Activated T-cell treated with anti-CD3 and anti-CD28 coated beads, Interleukin-2, amount 50 U/mL, for 1 hour (primary cell): ENCODE results near the gene QRFP.
"Not testable (repeated sequence)": the region's sequence is repeated elsewhere in the genome, so short reads cannot be mapped to it uniquely, and the experiment has no call there.

Experiments used
- DNase-seq: peaks from one replicate; pipeline ENCODE4 v3.0.0-alpha.2; 2020

QRFP gene

GRCh38 chr9:130919559-130920145 is 23.0 kb upstream of the QRFP start:
- no peak for DNase-seq

- DNase-seq = no peak
These were observed 22.4 kb upstream of the QRFP start for GRCh38 chr9:130918826-130919558.

DNA sequence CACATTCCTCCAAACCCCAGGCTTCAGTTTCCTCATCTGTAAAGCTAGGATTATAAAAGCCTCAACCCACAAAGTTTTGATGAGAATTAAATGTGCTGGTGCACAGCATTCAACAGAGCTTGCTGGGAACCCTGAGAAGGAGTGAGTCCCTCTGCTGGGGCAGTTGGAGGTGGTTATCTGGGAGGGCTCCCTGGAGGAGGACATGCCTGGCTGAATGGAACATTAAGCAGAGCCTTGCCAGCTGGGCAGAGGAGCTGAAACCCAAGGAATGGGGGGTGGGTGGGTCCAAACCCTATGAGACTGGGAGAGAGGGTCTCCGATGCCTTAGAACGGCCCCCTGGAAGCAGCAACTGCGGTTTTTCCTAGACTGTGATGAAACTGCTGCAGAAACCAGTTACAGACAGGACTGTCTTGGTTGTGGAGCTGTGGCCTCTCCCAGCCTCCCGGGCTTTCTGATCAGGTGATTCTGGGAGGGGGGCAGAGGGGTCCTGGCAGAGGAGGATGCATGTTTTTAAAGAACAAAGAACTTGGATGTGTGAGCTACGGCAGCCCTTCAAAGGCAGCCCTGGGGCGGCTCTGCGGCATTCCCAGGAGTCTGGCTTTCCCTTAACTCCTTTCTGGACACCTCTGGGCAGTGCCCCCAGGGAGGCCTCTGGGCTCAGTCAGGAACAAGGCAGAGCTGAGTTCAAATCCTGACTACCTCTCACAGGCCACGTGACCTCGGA is 21.7 kb upstream of the QRFP start:
- no peak for DNase-seq

- DNase-seq = no peak
These were observed 20.8 kb upstream of the QRFP start for GRCh38 chr9:130917168-130917960.

DNA sequence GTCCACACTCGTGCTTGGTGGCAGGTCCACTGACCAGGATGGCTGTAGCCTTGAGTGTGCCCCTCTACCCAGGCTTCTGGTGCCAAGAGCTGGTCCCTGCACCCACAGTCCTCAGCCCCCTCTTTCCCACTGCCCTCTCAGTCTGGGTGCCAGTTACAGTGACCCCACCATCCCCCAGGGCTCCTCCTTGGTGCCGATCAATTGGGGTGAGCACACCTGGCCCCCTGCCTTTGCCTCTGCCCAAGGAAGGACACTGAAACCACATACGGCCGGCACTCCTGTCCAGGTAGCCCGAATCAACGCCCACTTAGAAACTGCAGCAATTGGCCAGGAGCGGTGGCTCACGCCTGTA is 18.5 kb upstream of the QRFP start:
- no peak for DNase-seq

- DNase-seq = no peak
These were observed 17.9 kb upstream of the QRFP start for GRCh38 chr9:130914417-130915095.

- DNase-seq = no peak
These were observed 17.2 kb upstream of the QRFP start for GRCh38 chr9:130913599-130914416.

- no peak for DNase-seq
These were observed 16.5 kb upstream of the QRFP start for GRCh38 chr9:130912932-130913598.

- DNase-seq = no peak
These were observed 14.8 kb upstream of the QRFP start for GRCh38 chr9:130911254-130912049.

DNA sequence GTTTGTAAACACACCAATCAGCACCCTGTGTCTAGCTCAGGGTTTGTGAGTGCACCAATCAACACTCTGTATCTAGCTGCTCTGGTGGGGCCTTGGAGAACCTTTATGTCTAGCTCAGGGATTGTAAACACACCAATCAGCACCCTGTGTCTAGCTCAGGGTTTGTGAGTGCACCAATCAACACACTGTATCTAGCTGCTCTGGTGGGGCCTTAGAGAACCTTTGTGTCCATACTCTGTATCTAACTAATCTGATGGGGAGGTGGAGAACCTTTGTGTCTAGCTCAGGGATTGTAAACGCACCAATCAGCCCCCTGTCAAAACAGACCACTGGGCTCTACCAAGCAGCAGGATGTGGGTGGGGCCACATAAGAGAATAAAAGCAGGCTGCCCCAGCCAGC is 14.1 kb upstream of the QRFP start:
- not testable (repeated sequence) for DNase-seq

DNA sequence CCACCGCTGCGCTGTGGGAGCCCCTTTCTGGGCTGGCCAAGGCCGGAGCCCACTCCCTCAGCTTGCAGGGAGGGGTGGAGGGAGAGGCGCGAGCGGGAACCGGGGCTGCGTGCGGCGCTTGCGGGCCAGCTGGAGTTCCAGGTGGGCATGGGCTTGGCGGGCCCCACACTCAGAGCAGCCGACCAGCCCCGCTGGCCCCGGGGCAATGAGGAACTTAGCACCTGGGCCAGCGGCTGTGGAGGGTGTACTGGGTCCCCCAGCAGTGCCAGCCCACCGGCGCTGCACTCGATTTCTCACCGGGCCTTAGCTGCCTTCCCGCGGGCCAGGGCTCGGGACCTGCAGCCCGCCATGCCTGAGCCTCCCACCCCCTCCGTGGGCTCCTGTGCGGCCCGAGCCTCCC is 13.4 kb upstream of the QRFP start:
- DNase-seq = not testable (repeated sequence)

- DNase-seq = no peak
These were observed 12.3 kb upstream of the QRFP start for GRCh38 chr9:130908878-130909355.

DNA sequence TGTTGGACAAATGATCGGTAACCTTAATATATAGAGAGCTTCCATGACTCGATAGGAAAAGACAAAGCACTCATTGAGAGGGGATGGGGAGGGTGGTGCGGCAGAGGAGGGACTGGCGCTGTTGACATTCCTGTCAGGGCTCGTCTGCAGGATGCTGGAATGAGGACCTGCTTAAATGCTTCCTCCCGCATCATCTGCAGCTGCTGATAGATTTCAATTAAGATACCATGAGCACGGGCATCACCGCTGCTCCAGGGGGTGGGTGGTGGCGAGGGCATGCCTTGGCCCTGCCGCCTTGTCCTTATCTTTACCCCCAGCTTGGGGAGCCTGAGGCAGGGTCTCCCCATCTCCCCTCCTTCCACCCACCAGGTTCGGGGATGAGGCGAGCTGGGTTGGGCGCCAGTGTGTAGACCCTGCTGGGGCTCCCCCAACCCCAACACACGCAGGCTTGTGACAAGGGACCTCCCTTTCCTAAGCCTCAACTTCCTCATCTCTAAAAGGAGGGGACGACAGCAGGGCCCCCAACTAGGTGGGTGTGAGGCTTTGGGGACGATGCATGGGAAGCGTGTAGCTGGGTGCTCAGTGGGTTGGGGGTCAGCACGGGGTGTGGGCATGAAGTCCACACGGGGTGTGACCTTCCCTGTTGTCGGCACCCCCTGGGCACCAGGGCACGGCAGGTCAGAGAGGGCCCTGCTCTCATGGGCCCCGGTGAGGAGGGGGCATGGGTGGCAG is 11.7 kb upstream of the QRFP start:
- no peak for DNase-seq

- no peak for DNase-seq
These were observed 10.3 kb upstream of the QRFP start for GRCh38 chr9:130906735-130907416.

DNA sequence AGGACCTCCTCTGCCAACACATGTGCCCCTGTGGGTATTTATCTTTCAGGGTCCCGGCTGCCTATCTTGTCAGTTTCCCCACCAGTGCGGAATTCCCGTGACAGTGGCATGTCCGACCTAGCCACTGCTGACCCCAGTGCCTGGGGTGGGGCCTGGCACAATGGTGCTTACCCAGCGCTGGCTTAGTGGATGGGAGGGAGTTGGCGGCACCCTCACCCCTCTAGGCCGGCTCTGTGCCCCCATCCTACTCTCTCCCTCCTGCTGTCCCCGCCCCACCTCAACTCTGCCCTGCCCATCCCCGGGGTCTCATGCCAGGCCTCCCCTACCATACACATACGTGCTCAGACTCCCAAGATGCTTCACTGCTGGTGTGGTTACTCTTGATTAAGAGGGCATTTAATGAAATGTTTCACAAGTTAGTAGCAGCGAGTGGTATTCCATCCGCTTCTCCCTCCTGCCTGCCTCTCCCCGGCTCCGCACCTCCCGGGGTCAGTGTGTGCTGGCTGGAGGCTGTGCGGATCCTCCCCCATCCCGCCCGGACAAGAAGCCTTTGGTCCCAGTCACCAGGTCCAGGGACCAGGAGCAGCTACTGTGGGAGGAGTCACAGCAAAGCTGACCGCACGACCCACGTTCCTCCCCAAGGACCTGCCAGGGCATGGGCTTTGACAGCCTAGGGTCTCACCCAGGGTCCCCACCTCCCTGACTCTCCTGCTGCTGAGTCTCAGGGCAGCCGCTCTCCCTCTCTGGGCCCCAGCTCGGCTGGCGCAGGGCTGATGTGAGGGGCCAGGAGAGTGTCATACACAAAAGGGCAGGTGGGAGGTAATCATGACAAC is 9.5 kb upstream of the QRFP start:
- DNase-seq = no peak

DNA sequence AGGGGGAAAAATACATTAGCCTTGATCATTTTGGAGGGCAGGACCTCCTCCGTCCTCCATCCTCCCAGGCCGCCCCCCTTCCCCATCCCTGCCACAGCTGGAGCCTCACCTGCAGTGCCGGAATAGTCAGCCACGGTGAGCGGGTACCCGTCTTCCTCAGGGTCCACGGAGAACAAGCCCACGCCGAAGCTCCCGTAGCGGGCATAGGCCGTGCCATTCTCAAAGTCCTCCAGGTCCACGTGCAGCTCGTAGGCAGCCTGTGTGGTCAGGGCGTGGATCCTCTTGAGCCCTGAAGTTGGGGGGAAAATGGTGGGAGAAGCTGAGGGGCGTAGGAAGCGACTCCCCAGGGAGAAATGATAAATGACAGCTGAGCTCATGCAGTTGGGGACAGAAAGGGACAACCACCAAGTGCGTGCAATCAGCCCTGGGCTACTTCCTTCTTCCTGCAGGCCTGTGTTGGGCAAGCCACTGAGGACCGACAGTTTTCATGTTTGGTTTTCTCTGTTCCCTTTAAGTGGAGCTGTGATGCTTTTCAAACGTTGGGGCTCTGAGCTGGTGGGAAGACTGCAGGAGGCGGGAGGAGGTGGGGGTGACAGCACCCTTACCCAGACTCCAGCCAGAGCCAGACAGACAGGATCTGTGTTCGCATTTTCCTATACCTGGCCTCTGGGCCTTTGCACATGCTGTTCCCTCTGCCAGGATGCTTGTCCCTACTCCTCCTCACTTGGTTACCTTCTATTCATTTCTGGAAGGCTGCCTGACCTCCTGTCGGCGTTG is 8.7 kb upstream of the QRFP start:
- DNase-seq = no peak
